HG02759 (cell line): ENCODE measurements around the gene PLN.

Experiments
- ATAC-seq: cut with Tn5 transposase; IDR thresholded peaks from one replicate; pipeline ENCODE4 v1.9.1; 2021; ENCODE audit warnings: mild to moderate bottlenecking, moderate library complexity; ENCODE audit not compliant: unreplicated experiment

PLN gene

GRCh38 chr6:118536478-118536877 is 11.6 kb upstream of the PLN start:
- no peak for ATAC-seq

- no peak for ATAC-seq
Measured at GRCh38 chr6:118537574-118537973, 10.5 kb upstream of the PLN start.

GRCh38 chr6:118542184-118542952 is 5.7 kb upstream of the PLN start:
- ATAC-seq: no peak

- ATAC-seq: no peak
Measured at GRCh38 chr6:118544105-118544504, 4.0 kb upstream of the PLN start.

- no peak for ATAC-seq
Measured at GRCh38 chr6:118546164-118546879, 1.8 kb upstream of the PLN start.

- no peak for ATAC-seq
Measured at GRCh38 chr6:118546880-118547218, 1.2 kb upstream of the PLN start.

- no peak for ATAC-seq
Measured at GRCh38 chr6:118548613-118549012, 517 bp downstream of the PLN start.

- ATAC-seq: peak; percentile 94
Measured at GRCh38 chr6:118551063-118552053, 3.3 kb downstream of the PLN start.

- no peak for ATAC-seq
Measured at GRCh38 chr6:118553132-118553531, 5.0 kb downstream of the PLN start.

- no peak for ATAC-seq
Measured at GRCh38 chr6:118554698-118555097, 6.6 kb downstream of the PLN start.

- ATAC-seq: peak; percentile 55
Measured at GRCh38 chr6:118558464-118559217, 10.5 kb downstream of the PLN start.

GRCh38 chr6:118559659-118560058 is 11.6 kb downstream of the PLN start:
- ATAC-seq: peak; percentile 66

- no peak for ATAC-seq
Measured at GRCh38 chr6:118562248-118562647, 14.2 kb downstream of the PLN start.

GRCh38 chr6:118562959-118563358 is 14.9 kb downstream of the PLN start:
- ATAC-seq: no peak

- ATAC-seq: peak; percentile 98
Measured at GRCh38 chr6:118565311-118565960, 17.3 kb downstream of the PLN start.

GRCh38 chr6:118567974-118568373 is 19.9 kb downstream of the PLN start:
- ATAC-seq: no peak

- no peak for ATAC-seq
Measured at GRCh38 chr6:118569498-118569897, 21.4 kb downstream of the PLN start.

- ATAC-seq: no peak
Measured at GRCh38 chr6:118571121-118571520, 23.0 kb downstream of the PLN start.

- ATAC-seq: no peak
Measured at GRCh38 chr6:118574051-118574865, 26.2 kb downstream of the PLN start.
